ELR (cell line): ENCODE measurements around the gene GPRIN1.
"Not testable (repeated sequence)": the region's sequence is repeated elsewhere in the genome, so short reads cannot be mapped to it uniquely, and the experiment has no call there.

Experiments
- DNase-seq: peaks from one replicate; pipeline ENCODE4 v3.0.0-alpha.2; 2015; ENCODE audit warnings: low read depth

Gene GPRIN1

GRCh38 chr5:176597417-176598389, 12.3 kb downstream of the GPRIN1 start:
- DNase-seq: no peak

- DNase-seq: no peak
Observed at GRCh38 chr5:176596689-176597416, 13.1 kb downstream of the GPRIN1 start.

DNA sequence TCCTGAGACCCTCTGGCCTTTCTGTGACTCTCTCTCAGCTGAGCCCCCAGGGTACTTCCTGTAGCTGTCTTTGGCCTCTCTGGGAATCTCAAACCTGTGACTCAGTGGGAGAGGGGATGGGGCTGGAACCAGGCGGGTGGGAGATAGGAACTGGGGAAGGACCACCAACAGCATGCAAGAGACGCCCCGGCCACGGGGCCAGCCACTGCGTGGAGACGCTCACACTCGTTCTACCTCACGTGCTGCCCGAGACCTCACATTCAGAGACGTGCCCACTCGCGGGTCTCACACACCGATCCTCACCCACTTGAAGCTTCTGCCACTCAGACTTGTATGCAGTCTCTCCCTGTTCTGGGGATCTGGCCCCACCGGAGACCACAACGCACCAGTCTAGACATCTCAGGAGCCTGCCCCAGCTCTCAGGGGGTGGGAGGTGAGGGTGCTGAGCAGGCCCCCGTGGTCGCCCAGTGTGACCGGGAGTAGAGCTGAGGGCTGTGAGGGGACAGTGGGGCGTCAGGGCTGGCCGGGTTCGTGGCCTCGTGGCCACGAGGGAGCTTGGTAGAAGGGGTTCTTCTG, 13.8 kb downstream of the GPRIN1 start:
- no peak for DNase-seq

DNA sequence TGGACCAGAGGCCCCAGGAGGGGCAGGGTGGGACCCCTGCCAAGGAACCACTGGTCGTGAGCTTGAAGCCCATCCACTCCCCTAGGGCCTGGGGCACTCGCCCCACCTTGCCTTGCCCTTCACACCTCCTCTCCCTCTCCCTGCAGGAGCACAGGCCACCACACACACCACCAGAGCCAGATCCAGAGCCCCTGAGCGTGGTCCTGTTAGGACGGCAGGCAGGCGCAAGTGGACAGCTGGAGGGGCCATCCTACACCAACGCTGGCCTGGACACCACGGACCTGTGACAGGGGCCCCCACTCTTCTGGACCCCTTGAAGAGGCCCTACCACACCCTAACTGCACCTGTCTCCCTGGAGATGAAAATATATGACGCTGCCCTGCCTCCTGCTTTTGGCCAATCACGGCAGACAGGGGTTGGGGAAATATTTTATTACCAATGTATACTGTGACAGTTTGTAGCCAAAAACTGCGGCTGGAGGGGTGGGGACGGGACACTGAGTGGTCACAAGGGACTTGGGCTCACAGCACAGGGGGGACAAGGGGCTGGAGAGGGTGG, 14.5 kb downstream of the GPRIN1 start:
- no peak for DNase-seq

DNA sequence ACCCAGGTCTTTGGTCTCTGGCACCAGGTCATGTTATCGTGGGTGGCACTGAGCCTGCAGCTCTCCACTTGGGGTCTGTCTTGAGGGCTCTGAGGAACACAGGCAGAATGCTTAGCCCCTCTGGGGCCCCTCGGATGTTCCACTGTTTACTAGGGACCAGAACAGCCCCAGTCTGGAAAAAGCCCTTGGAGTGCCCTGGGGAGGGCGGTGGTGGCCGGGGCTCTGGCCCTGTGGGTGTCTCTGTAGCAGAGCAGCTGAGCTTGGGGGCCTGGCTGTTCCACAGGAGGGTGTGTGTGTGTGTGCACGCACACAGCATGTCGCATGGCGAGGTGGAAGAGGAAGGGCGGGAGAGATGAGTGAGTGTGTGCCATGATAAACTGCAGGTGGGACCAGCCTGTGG, 15.4 kb downstream of the GPRIN1 start:
- no peak for DNase-seq

GRCh38 chr5:176593273-176593869, 16.6 kb downstream of the GPRIN1 start:
- DNase-seq: no peak

- DNase-seq: no peak
Observed at GRCh38 chr5:176592573-176592972, 17.4 kb downstream of the GPRIN1 start.

DNA sequence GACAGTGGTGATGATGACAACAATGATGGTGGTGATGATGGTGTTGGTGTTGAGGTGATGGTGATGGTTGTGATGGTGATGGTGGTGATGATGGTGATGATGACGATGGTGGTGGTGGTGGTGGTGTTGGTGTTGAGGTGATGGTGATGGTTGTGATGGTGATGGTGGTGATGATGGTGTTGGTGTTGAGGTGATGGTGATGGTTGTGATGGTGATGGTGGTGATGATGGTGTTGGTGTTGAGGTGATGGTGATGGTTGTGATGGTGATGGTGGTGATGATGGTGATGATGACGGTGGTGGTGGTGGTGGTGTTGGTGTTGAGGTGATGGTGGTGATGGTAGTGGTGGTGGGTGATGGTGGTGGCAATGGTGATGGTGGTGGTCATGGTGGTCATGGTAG, 18.3 kb downstream of the GPRIN1 start:
- DNase-seq: not testable (repeated sequence)

- no peak for DNase-seq
Observed at GRCh38 chr5:176590035-176590717, 19.8 kb downstream of the GPRIN1 start.

DNA sequence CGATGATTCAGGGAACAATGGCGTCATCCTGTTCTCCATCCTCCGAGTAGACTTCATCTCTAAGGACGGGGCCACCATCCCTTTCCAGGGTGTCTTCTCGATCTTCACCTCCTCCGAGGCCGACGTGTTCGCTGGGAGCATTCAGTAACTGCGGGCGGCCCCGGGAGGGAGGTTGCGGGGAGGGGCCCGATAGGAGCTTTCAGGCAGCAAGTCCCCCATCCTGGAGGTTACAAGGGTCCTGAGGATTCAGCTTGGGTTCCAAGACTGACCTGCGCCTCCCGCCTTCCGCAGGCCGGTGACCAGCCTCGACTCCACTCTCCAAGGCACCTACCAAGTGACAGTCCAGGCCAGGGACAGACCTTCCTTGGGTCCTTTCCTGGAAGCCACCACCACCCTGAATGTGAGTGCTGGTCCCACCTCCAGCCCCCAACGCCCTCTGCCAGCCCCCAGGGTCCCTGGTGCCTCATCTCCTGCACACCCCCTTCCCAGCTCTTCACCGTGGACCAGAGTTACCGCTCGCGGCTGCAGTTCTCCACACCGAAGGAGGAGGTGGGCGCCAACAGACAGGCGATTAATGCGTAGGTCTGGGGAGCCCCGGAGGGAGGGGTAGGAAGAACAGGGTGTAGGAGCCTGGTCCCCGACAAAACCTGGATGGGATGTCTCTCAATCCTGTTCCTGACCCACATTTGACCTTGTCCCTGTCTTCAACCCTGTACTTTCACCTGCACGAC, 20.8 kb downstream of the GPRIN1 start:
- DNase-seq: no peak

GRCh38 chr5:176588297-176588696, 21.7 kb downstream of the GPRIN1 start:
- DNase-seq: no peak

DNA sequence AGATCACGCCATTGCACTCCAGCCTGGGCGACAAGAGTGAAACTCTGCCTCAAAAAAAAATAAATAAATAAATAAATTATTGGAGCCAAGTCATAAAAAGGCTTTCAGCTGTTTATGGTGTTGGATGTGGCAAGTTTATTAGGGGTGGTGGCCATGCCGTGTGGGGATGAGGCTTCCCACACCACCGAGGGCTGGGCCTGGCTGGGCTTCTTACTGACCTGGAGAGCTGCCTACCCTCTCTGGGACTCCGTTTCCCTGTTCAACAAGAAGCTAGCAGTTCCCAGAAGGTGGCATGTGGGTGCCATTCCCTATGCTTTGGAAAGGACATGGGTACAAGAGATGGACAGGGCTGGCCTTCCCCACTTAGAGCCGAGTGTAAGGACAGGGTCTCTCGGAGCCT, 22.6 kb downstream of the GPRIN1 start:
- no peak for DNase-seq

GRCh38 chr5:176583076-176583475, 26.9 kb downstream of the GPRIN1 start:
- no peak for DNase-seq

GRCh38 chr5:176581361-176581760, 28.6 kb downstream of the GPRIN1 start:
- no peak for DNase-seq

GRCh38 chr5:176579323-176579722, 30.6 kb downstream of the GPRIN1 start:
- no peak for DNase-seq

DNA sequence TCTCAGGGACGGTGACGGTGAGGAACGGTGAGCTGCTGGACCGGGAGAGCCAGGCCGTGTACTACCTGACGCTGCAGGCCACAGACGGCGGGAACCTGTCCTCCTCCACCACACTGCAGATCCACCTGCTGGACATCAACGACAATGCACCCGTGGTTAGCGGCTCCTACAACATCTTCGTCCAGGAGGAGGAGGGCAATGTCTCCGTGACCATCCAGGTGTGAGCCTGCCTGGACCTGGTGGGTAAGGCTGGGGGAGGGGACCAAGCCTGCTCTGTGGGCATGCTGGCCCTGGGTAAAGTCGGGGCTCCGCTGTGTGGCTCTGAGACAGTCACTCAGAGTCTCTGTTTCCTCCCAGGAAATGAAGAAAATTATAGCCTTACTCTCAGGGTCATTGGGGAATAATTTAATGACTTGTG, 31.6 kb downstream of the GPRIN1 start:
- peak; percentile 71 for DNase-seq

- DNase-seq: no peak
Observed at GRCh38 chr5:176577312-176578176, 32.4 kb downstream of the GPRIN1 start.

DNA sequence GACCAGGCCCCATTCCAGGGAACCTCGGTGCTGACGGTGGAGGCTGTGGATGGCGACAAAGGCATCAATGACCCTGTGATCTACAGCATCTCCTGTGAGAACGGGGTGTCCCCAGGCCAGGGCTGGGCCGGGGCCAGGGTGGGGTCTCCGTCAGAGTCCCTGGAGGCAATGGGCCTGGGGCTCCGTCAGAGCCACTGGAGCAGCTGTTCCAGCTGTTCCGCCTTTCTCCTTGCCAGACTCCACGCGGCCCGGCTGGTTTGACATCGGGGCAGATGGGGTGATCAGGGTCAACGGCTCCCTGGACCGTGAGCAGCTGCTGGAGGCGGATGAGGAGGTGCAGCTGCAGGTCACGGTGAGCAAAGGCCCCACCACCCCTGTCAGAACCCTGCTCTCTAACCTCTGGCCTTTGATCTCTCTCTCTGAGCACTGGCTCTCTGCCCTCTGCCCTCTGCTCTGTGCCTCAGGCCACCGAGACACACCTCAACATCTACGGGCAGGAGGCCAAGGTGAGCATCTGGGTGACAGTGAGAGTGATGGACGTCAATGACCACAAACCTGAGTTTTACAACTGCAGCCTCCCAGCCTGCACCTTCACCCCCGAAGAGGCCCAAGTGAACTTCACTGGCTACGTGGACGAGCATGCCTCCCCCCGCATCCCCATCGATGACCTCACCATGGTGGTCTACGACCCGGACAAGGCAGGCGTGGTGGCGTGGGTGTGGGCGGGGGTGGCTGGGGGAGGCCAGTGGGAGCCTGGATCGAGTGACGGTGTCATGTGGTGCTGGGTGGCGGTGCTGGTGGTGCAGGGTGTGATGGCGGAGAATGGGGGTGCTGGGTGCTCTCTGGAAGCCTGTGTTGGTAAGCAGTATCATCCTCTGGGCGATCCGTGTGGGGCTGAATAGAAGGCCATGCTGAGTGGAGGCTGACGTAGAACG, 34.2 kb downstream of the GPRIN1 start:
- no peak for DNase-seq

GRCh38 chr5:176575066-176575465, 34.9 kb downstream of the GPRIN1 start:
- no peak for DNase-seq
